MG63 (cell line): ENCODE data around the gene DAPK3. TPM values are rescaled to one million over a fixed set of nuclear protein-coding genes. Genes with fewer than 3 reads are reported as not detected.
"Not testable (repeated sequence)": the region's sequence is repeated elsewhere in the genome, so short reads cannot be mapped to it uniquely, and the experiment has no call there.

Experiments used
- DNase-seq: peaks from one replicate; pipeline ENCODE4 v3.0.0-alpha.2; 2020
- H3K27me3 ChIP-seq: fragments of 250-450 bp; sonication (Bioruptor Pico); 2 replicates; pipeline ENCODE4 v1.5.1; 2020; ENCODE audit warnings: mild to moderate bottlenecking, moderate library complexity
- H3K36me3 ChIP-seq: fragments of 250-450 bp; sonication (Bioruptor Pico); 2 replicates; pipeline ENCODE4 v1.5.1; 2020; ENCODE audit warnings: mild to moderate bottlenecking, moderate library complexity
- H3K4me3 ChIP-seq: fragments of 250-450 bp; sonication (Bioruptor Pico); 2 replicates; pipeline ENCODE4 v1.5.1; 2020; ENCODE audit warnings: mild to moderate bottlenecking, moderate library complexity
- H3K9me3 ChIP-seq: fragments of 250-450 bp; sonication (Bioruptor Pico); 2 replicates; pipeline ENCODE4 v1.5.1; 2020; ENCODE audit warnings: mild to moderate bottlenecking, moderate library complexity
- total RNA-seq: library from RNA; depleted of rRNA; stranded (reverse); fragments of >200 nt; shearing (Covaris generic); gene quantifications from 2 replicates; pipeline ENCODE4 v1.2.3, GENCODE V29; 2014; ENCODE audit warnings: low replicate concordance

DAPK3 gene
- total RNA-seq, 1 experiment from 2014 or later: 126 TPM

- peaks cover 34% of the 10 kb centered on the region for H3K36me3 ChIP-seq
- DNase-seq: peak; percentile 92
- H3K4me3 ChIP-seq: peak overlapping the region; percentile 87
- H3K27me3 ChIP-seq: no peaks in the 10 kb centered on the region
- no peaks in the 10 kb centered on the region for H3K9me3 ChIP-seq
Observed at GRCh38 chr19:3968556-3969434, 2.1 kb downstream of the DAPK3 start.

- H3K36me3 ChIP-seq: peaks cover 34% of the 10 kb centered on the region
- not testable (repeated sequence) for DNase-seq, H3K4me3 ChIP-seq, H3K27me3 ChIP-seq, H3K9me3 ChIP-seq
Observed at GRCh38 chr19:3967983-3968382, 2.9 kb downstream of the DAPK3 start.

- no peaks in the 10 kb centered on the region for H3K27me3 ChIP-seq
- H3K36me3 ChIP-seq: peaks cover 40% of the 10 kb centered on the region
- DNase-seq: no peak
Observed at GRCh38 chr19:3966051-3967017, 4.6 kb downstream of the DAPK3 start.

GRCh38 chr19:3964256-3965194 is 6.4 kb downstream of the DAPK3 start:
- Histone ChIP-seq H3K36me3 (peaks cover 45% of the 10 kb centered on the region), H3K27me3 (no peaks in the 10 kb centered on the region), H3K9me3 (no peaks in the 10 kb centered on the region), H3K4me3 (no peak overlapping the region)
- no peak for DNase-seq

More at GRCh38 chr19:3966051-3967017, 4.6 kb downstream of the DAPK3 start:
- H3K9me3 ChIP-seq: no peaks in the 10 kb centered on the region
- H3K4me3 ChIP-seq: no peak overlapping the region

- Histone ChIP-seq H3K4me3 (no peak overlapping the region), H3K9me3 (no peaks in the 10 kb centered on the region), H3K36me3 (peaks cover 41% of the 10 kb centered on the region), H3K27me3 (no peaks in the 10 kb centered on the region)
- no peak for DNase-seq
Observed at GRCh38 chr19:3963458-3964255, 7.2 kb downstream of the DAPK3 start.

GRCh38 chr19:3961007-3961406 is 9.9 kb downstream of the DAPK3 start:
- no peak for DNase-seq
- Histone ChIP-seq H3K36me3 (peaks cover 29% of the 10 kb centered on the region), H3K9me3 (no peaks in the 10 kb centered on the region), H3K27me3 (no peaks in the 10 kb centered on the region), H3K4me3 (no peak overlapping the region)

GRCh38 chr19:3959766-3960131 is 11.2 kb downstream of the DAPK3 start:
- Histone ChIP-seq H3K36me3 (peaks cover 19% of the 10 kb centered on the region), H3K27me3 (no peaks in the 10 kb centered on the region), H3K4me3 (no peak overlapping the region), H3K9me3 (no peaks in the 10 kb centered on the region)
- no peak for DNase-seq

GRCh38 chr19:3958836-3959765 is 11.8 kb downstream of the DAPK3 start:
- H3K36me3 ChIP-seq: peaks cover 19% of the 10 kb centered on the region

GRCh38 chr19:3955688-3956087 is 15.2 kb downstream of the DAPK3 start:
- Histone ChIP-seq H3K36me3 (peaks cover 13% of the 10 kb centered on the region), H3K4me3 (no peak overlapping the region), H3K27me3 (no peaks in the 10 kb centered on the region), H3K9me3 (no peaks in the 10 kb centered on the region)
- DNase-seq: no peak

More at GRCh38 chr19:3958836-3959765, 11.8 kb downstream of the DAPK3 start:
- Histone ChIP-seq H3K4me3 (no peak overlapping the region), H3K9me3 (no peaks in the 10 kb centered on the region), H3K27me3 (no peaks in the 10 kb centered on the region)
- no peak for DNase-seq

- not testable (repeated sequence) for H3K4me3 ChIP-seq, DNase-seq, H3K27me3 ChIP-seq, H3K9me3 ChIP-seq
- peaks cover 13% of the 10 kb centered on the region for H3K36me3 ChIP-seq
Observed at GRCh38 chr19:3955276-3955675, 15.6 kb downstream of the DAPK3 start.

GRCh38 chr19:3954107-3954506 is 16.8 kb downstream of the DAPK3 start:
- Histone ChIP-seq H3K9me3 (no peaks in the 10 kb centered on the region), H3K36me3 (peaks cover 8% of the 10 kb centered on the region), H3K27me3 (no peaks in the 10 kb centered on the region), H3K4me3 (no peak overlapping the region)
- no peak for DNase-seq

- not testable (repeated sequence) for H3K9me3 ChIP-seq, H3K4me3 ChIP-seq, H3K27me3 ChIP-seq, DNase-seq, H3K36me3 ChIP-seq
Observed at GRCh38 chr19:3952755-3953276, 18.1 kb downstream of the DAPK3 start.

- no peak for DNase-seq
- H3K36me3 ChIP-seq: no peaks in the 10 kb centered on the region
- H3K27me3 ChIP-seq: no peaks in the 10 kb centered on the region
- no peak overlapping the region for H3K4me3 ChIP-seq
- no peaks in the 10 kb centered on the region for H3K9me3 ChIP-seq
Observed at GRCh38 chr19:3950871-3951861, 19.7 kb downstream of the DAPK3 start.
